HG03571 (cell line): ENCODE measurements around the gene PNMT.

Experiments used
- ATAC-seq: cut with Tn5 transposase; IDR thresholded peaks from one replicate; pipeline ENCODE4 v1.9.1; 2021; ENCODE audit not compliant: unreplicated experiment

The PNMT gene

DNA sequence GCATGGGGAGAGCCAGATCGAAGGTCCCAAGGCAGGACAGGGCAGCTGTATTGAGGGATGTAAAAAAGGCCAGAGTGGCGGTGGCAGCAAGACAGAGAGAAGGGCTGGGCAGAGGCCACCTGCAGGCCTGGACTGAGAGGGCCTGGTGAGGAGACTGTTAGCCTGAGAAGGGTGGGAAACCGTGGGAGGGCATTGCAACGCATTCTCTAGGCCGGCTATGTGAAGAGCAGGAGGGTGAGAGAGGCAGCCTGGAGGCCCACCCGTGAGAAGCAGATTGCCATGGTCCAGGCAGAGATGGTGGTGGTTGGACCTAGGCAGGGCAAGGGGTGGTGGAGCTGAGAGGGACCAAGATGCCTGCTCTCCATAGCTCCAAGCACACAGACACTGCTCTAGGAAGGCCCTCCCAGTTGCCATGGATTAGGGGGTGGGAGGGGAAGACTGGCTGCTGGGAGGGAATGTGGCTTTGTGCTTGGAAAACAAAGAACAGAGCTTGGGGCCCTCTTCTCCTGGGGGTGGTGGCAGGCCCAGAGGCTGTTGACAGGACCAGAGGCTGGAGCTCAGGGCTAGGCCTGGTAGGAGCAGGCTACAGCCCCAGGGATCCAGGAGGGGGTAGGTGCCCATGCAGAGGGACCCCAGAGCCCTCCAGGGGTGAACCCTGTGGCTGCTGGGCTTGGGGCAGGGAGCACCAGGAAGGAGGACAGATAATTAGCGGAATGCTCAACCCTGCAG lies 15.5 kb upstream of the PNMT start:
- ATAC-seq, result no peak

DNA sequence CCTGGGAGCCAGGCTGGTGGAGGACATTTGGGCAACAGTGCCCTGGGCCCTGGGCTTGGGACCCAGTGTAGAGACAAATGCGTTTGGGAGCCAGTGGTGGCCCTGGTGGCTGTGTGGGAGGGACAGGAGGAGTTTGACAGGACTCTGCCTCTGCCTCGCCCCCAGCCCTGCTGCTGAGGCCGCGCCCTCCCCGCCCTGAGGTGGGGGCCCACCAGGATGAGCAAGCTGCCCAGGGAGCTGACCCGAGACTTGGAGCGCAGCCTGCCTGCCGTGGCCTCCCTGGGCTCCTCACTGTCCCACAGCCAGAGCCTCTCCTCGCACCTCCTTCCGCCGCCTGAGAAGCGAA lies 15.0 kb upstream of the PNMT start:
- ATAC-seq, result no peak

DNA sequence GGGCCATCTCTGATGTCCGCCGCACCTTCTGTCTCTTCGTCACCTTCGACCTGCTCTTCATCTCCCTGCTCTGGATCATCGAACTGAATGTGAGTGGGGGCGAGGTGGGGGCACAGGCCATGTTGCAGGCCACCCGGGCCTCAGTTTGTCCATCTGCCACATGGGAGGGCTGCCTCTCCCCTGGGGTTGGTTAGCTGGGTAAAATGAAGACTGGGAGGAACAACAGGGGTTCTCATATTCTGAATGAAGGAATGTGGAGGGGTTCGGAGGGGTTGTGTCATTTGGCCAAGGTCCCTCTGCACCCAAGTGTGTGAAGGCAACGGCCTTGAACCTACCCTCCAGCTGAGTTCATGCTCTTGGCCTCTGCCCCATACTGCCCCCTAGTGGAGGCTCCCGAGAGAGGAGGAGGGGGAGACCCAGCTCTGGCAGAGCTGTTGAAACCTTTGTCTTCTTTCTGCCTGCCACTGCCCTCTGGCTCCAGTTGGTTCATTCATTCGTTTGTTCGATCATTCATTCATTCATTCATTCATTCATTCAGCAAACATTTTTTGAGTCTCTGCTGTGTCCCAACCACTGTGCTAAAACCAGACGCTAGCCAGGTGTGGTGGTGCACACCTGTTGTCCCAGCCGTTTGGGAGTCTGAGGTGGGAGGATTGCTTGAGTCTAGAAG lies 14.5 kb upstream of the PNMT start:
- no peak for ATAC-seq

DNA sequence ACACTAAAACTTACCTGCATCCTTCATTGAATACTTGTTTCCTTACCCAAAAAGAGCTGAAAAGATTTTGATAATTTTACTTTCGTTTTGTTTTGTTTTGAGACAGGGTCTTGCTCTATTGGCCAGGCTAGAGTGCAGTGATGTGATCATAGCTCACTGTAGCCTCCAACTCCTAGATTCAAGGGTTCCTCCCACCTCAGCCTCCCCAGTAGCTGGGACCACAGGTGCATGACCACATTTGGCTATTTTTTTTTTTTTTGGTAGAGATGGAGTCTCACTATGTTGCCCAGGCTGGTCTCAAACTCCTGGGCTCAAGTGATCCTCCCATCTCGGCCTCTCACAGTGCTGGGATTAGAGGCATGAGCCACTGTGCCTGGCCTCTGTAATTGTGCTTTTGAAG lies 13.1 kb upstream of the PNMT start:
- no peak for ATAC-seq

- no peak for ATAC-seq
Measured at GRCh38 chr17:39658346-39658745, 9.9 kb upstream of the PNMT start.

DNA sequence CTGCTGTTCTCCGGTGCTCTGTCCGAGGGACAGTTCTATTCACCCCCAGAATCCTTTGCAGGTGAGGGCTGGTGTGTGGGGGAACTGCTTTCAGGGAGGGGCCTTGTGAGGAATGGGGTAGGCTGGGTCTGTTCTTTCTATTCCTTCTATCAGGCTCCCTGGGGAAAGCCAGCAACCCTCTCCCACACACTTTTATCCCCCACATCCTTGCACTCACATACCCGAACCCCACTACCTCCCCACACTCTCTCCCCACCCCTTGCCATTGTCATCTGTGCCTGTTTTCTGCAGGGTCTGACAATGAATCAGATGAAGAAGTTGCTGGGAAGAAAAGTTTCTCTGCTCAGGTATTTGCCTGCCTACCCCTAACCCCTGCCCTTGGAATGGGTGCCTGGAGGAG lies 9.5 kb upstream of the PNMT start:
- ATAC-seq, result no peak

DNA sequence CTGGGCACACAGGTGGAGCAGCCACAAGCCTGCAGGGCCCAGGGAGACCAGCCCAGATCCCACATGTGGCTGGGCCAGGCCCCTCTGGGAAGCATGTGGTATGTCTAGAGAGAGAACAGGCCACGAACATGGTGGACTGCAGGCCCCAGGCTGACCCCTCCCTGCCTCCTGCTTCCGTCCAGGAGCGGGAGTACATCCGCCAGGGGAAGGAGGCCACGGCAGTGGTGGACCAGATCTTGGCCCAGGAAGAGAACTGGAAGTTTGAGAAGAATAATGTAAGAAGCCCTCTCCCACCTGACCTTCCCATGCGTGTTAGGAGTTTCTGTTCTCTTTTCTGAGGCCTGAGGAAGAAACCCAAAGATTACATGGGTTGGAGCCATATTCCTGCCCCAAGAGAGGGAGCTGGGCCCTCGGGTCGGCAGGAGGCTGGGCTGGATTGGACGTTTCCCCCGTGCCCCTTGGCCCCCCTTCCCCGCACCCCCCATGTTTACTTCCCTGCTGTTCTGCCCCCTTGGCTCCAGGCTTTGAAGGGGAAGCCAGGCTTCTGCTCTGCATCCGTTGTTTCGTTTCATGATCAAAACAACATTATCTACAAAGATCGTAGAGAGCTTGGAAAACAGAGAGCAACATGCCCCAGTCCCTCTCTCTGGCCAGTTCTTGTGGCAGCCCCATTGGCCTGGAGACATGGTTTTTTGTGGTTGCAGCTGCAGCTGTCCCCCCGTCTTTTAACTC lies 8.8 kb upstream of the PNMT start:
- no peak for ATAC-seq

DNA sequence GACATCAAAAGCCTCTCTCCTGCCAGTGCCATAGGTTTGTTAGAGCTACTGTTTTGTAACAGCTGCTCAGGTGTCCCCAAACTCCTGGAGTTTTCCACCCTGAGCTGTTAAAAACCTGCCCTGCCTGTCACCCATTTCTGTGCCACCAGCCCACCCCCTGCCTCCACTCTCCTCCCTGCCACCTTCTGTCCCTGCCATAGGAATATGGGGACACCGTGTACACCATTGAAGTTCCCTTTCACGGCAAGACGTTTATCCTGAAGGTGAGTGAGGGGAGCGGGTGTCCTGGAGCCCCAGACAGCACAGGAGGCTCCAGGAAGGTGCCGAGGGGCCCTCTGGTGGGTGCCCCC lies 8.3 kb upstream of the PNMT start:
- no peak for ATAC-seq

GRCh38 chr17:39660397-39661385 lies 7.6 kb upstream of the PNMT start:
- ATAC-seq, result no peak

DNA sequence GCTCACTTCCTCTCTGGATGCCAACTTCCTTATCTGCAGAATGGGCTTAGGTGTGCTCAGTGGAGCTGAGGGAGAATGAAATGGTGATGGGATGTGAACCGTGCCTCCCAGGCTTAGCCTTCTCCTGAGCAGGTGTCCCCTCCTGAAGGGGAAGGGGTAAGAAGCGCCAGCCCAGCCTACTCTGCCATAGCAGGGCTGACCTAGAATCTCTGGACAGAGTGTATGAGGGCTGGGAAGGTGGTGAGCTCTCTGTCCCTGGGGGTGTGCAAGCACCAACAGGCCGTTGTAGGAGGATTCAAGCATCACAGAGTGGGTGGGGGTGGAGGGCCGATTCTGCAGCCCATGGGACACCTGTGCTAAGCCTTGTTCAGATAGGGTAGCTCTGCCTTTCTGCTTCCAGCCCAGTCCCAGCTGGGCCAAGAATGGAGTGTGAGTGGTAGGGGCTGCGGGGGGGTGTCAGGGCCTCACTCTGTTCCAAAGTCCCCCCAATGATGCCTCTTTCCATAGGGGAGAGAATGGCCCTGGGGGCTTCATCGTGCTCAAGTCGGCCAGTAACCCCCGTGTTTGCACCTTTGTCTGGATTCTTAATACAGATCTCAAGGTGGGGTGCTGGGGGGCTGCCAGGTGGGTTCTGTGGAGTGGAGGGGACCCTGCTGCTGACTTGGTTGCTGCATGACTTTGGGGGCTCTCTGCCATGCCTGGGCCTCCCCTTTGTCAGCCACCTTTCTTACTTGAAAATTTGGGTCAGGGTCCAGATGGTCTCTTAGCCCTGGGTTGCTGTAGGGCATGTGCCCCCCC lies 6.3 kb upstream of the PNMT start:
- ATAC-seq, result no peak

DNA sequence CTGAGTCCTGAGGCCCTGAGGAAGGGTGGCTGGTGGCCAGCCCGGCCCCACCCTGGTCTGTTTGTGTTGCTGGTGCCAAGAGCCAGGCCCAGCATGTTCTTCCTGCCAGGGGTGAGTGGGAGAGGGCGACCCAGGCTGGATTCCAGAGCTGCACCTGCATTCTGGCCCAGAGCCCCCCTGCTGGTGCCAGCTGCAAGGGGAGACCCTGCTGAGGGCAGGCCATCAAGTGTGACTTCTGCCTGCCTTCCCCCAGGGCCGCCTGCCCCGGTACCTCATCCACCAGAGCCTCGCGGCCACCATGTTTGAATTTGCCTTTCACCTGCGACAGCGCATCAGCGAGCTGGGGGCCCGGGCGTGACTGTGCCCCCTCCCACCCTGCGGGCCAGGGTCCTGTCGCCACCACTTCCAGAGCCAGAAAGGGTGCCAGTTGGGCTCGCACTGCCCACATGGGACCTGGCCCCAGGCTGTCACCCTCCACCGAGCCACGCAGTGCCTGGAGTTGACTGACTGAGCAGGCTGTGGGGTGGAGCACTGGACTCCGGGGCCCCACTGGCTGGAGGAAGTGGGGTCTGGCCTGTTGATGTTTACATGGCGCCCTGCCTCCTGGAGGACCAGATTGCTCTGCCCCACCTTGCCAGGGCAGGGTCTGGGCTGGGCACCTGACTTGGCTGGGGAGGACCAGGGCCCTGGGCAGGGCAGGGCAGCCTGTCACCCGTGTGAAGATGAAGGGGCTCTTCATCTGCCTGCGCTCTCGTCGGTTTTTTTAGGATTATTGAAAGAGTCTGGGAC lies 5.5 kb upstream of the PNMT start:
- ATAC-seq, result no peak

- ATAC-seq, result no peak
Measured at GRCh38 chr17:39663340-39663687, 4.9 kb upstream of the PNMT start.

- no peak for ATAC-seq
Measured at GRCh38 chr17:39663688-39664580, 4.3 kb upstream of the PNMT start.

DNA sequence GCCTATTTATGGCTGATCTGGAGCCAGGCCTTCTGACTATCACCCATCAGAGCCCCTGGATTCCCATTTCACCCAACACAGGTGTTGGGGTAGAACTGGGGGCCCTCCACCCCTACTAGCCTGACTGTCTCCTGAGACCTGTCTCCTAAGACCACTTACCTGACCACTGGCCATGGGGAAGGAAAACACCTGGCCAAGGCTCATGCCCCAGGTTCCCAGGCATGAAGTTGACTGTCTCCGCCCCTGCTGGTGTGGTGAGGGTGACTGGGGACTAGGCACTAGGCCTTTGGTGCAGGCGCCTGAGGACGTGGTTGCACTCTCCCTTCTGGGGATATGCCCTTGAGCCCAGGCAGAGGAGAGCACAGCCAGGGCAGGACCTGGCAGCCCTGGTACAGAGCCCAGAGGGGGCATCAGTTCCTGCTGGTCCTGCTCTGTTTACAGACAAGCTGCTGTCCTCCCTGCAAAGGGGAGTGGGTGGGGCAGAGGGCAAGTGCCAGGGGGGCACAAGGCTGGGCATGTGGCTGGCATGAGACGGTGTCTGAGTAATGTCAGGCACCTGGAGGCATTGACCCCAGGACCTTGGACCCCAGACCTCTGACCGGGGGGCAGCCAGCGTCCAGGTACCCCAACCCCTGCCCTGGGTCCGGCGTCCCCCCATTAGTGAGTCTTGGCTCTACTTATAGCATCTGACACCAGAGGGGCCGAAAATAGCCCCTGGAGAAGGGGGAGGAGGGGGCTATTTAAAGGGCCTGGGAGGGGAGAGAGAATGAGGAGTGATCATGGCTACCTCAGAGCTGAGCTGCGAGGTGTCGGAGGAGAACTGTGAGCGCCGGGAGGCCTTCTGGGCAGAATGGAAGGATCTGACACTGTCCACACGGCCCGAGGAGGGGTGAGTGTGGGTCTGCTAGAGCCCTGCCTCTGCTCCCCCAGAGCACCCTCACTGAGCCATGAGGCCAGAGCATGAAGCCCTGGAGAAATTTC lies 3.4 kb upstream of the PNMT start, which contains the start of gene TCAP:
TSS of gene TCAP (plus strand) at position 769 of the 981 bp plus-strand sequence. CDS start at position 780, 11 bp downstream.
- no peak for ATAC-seq

DNA sequence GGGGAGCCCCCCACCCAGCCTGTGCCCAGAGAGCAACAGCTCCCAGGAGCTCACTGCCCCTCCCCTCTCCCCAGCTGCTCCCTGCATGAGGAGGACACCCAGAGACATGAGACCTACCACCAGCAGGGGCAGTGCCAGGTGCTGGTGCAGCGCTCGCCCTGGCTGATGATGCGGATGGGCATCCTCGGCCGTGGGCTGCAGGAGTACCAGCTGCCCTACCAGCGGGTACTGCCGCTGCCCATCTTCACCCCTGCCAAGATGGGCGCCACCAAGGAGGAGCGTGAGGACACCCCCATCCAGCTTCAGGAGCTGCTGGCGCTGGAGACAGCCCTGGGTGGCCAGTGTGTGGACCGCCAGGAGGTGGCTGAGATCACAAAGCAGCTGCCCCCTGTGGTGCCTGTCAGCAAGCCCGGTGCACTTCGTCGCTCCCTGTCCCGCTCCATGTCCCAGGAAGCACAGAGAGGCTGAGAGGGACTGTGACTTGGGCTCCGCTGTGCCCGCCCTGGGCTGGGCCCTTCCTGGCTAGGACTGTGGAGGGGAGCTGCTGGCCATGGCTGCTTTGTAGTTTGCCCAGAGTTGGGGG lies 2.5 kb upstream of the PNMT start:
- no peak for ATAC-seq

GRCh38 chr17:39666231-39666600 lies 2.0 kb upstream of the PNMT start:
- no peak for ATAC-seq
